ENCODE data around the gene FBXW11.
"Not testable (repeated sequence)": the region's sequence is repeated elsewhere in the genome, so short reads cannot be mapped to it uniquely, and the experiment has no call there.

Gene FBXW11

DNA sequence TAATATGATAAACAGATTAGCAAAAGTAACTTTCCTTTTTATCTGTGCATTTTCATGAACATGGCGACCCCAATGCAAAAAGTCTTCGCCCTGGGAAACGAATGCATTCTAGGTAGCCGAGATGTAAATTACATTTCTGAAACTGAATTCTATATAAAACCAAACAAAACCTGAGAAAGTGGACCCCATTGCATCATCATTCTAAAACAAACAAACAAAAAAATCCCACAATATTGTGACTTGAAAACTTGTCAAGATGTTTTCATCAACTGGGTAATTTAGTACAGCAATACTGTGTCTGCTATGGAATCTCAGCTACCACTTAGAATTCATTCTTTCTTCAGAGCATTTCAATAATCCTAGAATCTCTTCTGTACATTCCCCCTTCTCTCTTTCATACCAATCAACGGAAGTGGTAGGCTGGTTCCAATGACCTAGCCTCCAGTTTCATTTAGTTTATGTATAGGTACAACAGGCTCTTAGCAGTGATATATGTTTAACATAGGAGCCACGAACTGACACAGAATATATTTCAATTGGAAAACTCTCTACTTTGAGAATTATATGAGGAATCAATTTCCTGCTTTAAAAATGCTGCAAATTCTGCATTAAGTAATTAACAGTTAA lies 85.6 kb downstream of the FBXW11 start:
- Mint-ChIP-seq H3K9me3 (no peaks in the 10 kb centered on the region), H3K27ac (no peak overlapping the region), H3K4me1 (ENCODE audit: low read depth) (peaks cover 30% of the 10 kb centered on the region), H3K36me3 (ENCODE audit: low read depth) (no peaks in the 10 kb centered on the region), H3K27me3 (no peaks in the 10 kb centered on the region), H3K4me3 (no peak overlapping the region)
- intact Hi-C loops (cut with micrococcal nuclease): no loop called here

DNA sequence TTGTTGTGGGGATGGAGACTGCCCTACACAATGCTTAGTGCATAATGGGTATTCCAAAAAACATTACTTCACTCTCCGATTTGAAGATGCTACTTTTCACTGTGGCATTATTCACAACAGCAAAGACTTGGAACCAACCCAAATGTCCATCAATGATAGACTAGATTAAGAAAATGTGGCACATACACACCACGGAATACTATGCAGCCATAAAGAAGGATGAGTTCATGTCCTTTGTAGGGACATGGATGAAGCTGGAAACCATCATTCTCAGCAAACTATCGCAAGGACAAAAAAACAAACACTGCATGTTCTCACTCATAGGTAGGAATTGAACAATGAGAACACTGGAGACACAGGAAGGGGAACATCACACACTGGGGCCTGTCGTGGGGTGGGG lies 90.7 kb downstream of the FBXW11 start:
- not testable (repeated sequence) for H3K27ac Mint-ChIP-seq; H3K9me3 Mint-ChIP-seq; H3K27me3 Mint-ChIP-seq; H3K4me3 Mint-ChIP-seq; H3K36me3 Mint-ChIP-seq (ENCODE audit: low read depth)
- intact Hi-C loops (cut with micrococcal nuclease): loop anchor here (10.0 kb wide), 2 partner anchors 279 to 359 kb away; partner anchors contain the start of gene EFCAB9
- peaks cover 57% of the 10 kb centered on the region for H3K4me1 Mint-ChIP-seq (ENCODE audit: low read depth)

DNA sequence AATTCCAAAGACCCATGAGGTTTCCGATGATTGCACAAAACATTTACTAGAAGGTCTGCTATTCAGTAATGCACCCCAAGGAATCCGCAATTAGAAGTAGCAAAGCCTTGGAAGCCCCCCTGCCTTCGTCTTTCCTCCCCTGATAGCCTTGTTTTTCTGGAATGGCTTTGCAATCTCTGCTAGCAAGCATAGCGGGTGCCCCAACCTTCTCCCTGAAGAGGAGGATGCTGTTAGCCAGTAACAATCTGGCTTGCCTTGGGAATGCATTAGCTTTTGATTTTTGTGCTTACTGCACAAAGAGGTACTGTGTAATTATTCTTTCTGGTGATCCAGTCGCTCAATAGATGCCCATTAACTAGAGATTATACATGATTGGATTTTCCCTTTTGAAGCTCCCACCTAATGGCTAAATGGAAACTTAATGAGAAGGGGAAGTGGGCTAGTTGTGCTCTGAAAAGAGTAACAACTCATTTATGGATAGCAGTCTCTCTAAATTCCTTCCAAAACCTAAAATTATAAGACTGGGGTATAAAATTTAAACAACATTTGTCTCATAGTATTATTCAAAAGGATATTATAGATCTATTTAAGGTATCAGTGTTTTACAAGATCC lies 91.6 kb downstream of the FBXW11 start:
- intact Hi-C loops (cut with micrococcal nuclease): loop anchor here (10.0 kb wide), 2 partner anchors 280 to 360 kb away; partner anchors contain the start of gene EFCAB9
- H3K27me3 Mint-ChIP-seq: no peaks in the 10 kb centered on the region

DNA sequence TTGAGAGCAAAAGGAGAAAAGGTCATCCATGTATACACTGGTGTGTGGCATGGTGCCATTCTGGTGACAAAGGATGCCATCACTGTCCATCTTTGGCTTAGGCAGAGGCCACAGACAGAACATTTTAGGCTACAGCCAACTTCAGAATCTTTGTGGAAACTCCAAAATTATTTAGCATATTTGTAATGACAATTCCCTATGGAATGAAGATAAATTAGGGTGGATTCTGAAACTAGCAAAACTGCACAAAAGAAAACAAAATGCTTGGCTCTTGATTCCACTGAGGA lies 92.5 kb downstream of the FBXW11 start:
- H3K9me3 Mint-ChIP-seq: no peaks in the 10 kb centered on the region
- H3K27me3 Mint-ChIP-seq: no peaks in the 10 kb centered on the region
- H3K4me1 Mint-ChIP-seq (ENCODE audit: low read depth): peaks cover 49% of the 10 kb centered on the region
- H3K36me3 Mint-ChIP-seq (ENCODE audit: low read depth): peaks cover 6% of the 10 kb centered on the region
- peak overlapping the region; percentile 31 for H3K27ac Mint-ChIP-seq
- intact Hi-C loops (cut with micrococcal nuclease): loop anchor here (10.0 kb wide), 2 partner anchors 281 to 361 kb away; partner anchors contain the start of gene EFCAB9
- no peak overlapping the region for H3K4me3 Mint-ChIP-seq

More for the DNA sequence above, 91.6 kb downstream of the FBXW11 start:
- Mint-ChIP-seq H3K9me3 (no peaks in the 10 kb centered on the region), H3K36me3 (ENCODE audit: low read depth) (peaks cover under 1% of the 10 kb centered on the region), H3K4me1 (ENCODE audit: low read depth) (peaks cover 54% of the 10 kb centered on the region), H3K27ac (no peak overlapping the region), H3K4me3 (no peak overlapping the region)

DNA sequence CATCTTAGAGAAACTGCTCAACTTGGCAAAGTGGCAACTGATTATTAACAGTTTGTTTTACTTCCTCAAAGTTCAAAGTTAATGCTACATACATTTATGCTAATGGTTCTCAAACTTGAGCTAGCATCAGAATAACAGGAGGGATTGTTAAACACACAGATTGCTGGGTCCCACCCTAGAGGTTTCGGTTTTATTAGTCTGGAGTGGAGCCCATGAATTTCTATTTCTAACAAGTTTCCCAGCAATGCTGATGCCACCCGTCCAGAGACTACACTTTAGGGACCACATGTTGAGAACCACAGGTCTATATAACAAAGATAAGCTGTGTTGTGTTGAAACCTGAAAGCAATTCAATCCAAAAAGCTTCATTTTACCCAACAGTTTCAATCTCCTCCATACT lies 95.3 kb downstream of the FBXW11 start:
- no peak overlapping the region for H3K27ac Mint-ChIP-seq
- H3K4me1 Mint-ChIP-seq (ENCODE audit: low read depth): peaks cover 40% of the 10 kb centered on the region
- H3K9me3 Mint-ChIP-seq: no peaks in the 10 kb centered on the region
- no peaks in the 10 kb centered on the region for H3K27me3 Mint-ChIP-seq
- H3K4me3 Mint-ChIP-seq: no peak overlapping the region
- peaks cover 6% of the 10 kb centered on the region for H3K36me3 Mint-ChIP-seq (ENCODE audit: low read depth)
- intact Hi-C loops (cut with micrococcal nuclease): loop anchor here (10.0 kb wide), 2 partner anchors 284 to 364 kb away; partner anchors contain the start of gene EFCAB9

DNA sequence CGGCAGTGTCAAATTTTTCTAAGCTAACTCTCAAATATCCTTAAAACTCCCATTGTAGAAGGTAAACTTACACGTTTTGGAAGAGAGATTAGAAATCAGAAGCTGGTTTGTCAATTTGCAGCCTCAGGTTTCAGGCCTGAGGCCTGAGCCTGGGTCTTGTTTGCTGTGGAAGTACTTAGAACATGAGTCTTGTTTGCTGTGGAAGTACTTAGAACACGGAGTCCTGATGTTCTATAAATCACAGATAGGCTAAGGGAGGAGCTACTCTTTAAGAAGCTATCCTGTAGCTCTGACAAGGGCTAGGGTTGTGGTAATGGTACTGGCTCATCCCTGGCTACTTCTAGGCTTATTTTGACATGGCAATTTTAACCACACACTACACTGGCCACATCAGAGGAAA lies 97.8 kb downstream of the FBXW11 start:
- Mint-ChIP-seq H3K4me1 (ENCODE audit: low read depth) (peaks cover 37% of the 10 kb centered on the region), H3K27me3 (no peaks in the 10 kb centered on the region)
- intact Hi-C loops (cut with micrococcal nuclease): loop anchor here (1.0 to 10.0 kb wide), 4 partner anchors 134 to 490 kb away; no protein-coding TSS in a partner anchor

DNA sequence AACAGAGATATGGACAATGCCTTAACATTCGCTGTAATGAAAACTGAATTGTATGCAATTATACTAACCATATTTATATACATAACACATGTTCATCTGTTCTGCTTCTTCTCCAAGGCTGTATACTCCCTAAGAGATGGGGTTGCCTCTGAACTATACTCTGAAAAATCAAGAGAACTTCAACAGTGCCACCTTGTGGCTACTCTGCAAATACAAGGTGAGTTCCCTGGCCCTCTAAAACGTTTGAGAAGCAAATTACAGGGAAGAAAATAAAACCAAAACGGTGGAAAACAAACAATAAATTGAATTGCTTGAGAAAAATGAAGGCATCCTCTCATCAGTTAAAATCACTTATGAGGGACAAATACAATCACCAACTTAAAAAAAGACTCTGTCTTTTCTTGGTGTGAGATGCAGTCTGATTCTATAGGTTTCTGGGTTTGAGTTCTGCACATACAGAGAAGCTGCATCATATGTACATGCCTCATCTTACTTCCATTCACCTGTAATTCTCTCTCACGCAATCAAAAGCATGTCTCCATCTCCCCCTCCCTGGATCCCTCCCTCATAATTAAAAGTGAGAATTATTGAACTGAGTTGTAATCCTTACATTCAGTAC lies 98.6 kb downstream of the FBXW11 start:
- Mint-ChIP-seq H3K9me3 (no peaks in the 10 kb centered on the region), H3K4me3 (no peak overlapping the region), H3K36me3 (ENCODE audit: low read depth) (peaks cover 14% of the 10 kb centered on the region), H3K27me3 (no peaks in the 10 kb centered on the region), H3K4me1 (ENCODE audit: low read depth) (peaks cover 30% of the 10 kb centered on the region), H3K27ac (no peak overlapping the region)
- intact Hi-C loops (cut with micrococcal nuclease): loop anchor here (1.0 to 10.0 kb wide), 5 partner anchors 133 to 490 kb away; no protein-coding TSS in a partner anchor

More for the DNA sequence above, 97.8 kb downstream of the FBXW11 start:
- Mint-ChIP-seq H3K4me3 (no peak overlapping the region), H3K36me3 (ENCODE audit: low read depth) (peaks cover 8% of the 10 kb centered on the region), H3K27ac (no peak overlapping the region), H3K9me3 (no peaks in the 10 kb centered on the region)

DNA sequence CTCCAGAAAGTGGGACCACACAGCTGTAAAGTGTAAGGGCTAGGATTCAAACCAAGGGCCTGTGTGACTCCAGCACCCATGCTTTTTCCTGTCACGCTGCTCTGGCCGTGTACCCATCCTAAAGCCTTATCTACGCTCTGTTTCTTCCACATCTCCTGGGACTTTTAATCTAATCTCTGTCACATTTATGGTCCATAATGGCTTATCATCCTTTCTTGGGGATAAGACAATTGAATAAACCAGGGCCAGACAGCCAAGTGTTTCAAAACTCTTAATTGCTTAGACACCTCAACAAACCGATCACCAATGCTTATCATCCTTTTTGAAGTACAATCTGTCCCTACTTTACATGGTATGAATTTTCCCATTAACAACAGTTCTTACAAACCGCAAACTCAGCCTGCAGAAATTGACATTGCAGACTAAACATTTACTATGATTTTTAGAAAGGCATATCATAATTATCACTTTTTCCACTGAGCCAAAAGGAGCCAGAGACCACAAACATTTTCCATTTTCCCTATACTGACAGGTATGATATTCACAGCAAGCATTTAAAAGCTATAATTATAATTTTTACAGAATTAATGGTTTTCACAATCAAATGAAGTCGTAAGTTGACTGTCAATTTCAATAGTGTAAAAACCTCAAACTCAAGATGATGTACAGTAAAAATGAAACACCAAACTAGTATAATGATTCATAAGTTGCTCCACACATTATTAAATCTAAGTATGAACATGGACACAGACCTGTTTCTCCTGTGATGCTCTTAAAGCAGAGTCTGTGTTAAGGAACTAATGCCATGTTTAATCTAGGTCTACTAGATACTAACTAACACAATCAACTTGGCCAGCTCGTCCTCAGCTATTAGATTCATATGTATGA lies 99.5 kb downstream of the FBXW11 start:
- intact Hi-C loops (cut with micrococcal nuclease): loop anchor here (1.0 to 10.0 kb wide), 3 partner anchors 132 to 423 kb away; no protein-coding TSS in a partner anchor
- H3K4me1 Mint-ChIP-seq (ENCODE audit: low read depth): peaks cover 29% of the 10 kb centered on the region
- H3K27me3 Mint-ChIP-seq: no peaks in the 10 kb centered on the region
- no peaks in the 10 kb centered on the region for H3K9me3 Mint-ChIP-seq
- peaks cover 14% of the 10 kb centered on the region for H3K36me3 Mint-ChIP-seq (ENCODE audit: low read depth)
- no peak overlapping the region for H3K4me3 Mint-ChIP-seq
- no peak overlapping the region for H3K27ac Mint-ChIP-seq

DNA sequence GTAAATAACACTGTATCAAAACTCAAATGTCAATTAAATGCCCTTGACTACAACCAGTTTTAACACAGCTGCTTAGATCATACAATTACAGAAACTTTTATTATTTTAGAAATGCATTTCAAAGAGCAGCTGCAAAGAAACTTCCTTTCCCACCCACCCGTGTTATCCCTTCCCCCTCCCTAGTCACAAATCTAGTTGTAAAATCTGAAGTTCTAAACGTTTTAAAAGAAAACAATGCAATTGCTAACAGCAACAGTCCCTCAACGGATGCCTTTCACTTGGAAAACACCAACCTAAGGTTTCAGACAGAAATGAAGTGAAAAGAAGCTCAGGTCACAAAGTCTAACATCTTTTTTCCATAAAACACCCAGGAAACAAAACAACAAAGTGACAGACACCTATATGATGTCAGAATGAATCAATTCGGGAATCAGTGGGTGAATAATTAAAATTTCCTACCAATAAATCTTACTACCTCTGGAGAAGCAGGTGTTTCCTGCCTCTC lies 100.3 kb downstream of the FBXW11 start:
- intact Hi-C loops (cut with micrococcal nuclease): loop anchor here (5.0 to 10.0 kb wide), 2 partner anchors 131 to 386 kb away; no protein-coding TSS in a partner anchor
- Mint-ChIP-seq H3K27me3 (no peaks in the 10 kb centered on the region), H3K27ac (no peak overlapping the region), H3K36me3 (ENCODE audit: low read depth) (peaks cover 14% of the 10 kb centered on the region), H3K9me3 (no peaks in the 10 kb centered on the region), H3K4me3 (no peak overlapping the region), H3K4me1 (ENCODE audit: low read depth) (peaks cover 23% of the 10 kb centered on the region)

DNA sequence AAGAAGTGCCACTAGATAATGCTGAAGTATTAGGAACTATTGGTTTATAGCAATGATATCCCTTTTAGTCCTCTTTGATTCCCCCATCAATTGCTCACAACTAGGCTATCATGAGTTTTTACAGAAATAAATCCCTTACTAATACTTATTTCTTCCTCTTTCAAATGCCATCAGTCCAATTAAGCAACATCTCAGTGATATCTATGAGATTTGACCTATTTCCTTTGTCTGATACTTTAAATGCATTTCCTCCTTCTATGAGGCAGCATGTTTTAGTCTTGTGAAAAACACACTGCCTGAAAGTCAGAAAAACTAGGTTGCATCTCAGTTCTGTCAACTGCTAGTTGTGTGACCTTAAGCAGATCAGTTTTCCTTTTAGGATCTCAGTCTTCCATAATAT lies 101.6 kb downstream of the FBXW11 start:
- intact Hi-C loops (cut with micrococcal nuclease): loop anchor here (5.0 to 10.0 kb wide), 2 partner anchors 130 to 387 kb away; no protein-coding TSS in a partner anchor
- no peaks in the 10 kb centered on the region for H3K9me3 Mint-ChIP-seq
- H3K4me1 Mint-ChIP-seq (ENCODE audit: low read depth): peaks cover 23% of the 10 kb centered on the region
- peaks cover 24% of the 10 kb centered on the region for H3K36me3 Mint-ChIP-seq (ENCODE audit: low read depth)
- H3K27ac Mint-ChIP-seq: no peak overlapping the region
- no peak overlapping the region for H3K4me3 Mint-ChIP-seq
- no peaks in the 10 kb centered on the region for H3K27me3 Mint-ChIP-seq

DNA sequence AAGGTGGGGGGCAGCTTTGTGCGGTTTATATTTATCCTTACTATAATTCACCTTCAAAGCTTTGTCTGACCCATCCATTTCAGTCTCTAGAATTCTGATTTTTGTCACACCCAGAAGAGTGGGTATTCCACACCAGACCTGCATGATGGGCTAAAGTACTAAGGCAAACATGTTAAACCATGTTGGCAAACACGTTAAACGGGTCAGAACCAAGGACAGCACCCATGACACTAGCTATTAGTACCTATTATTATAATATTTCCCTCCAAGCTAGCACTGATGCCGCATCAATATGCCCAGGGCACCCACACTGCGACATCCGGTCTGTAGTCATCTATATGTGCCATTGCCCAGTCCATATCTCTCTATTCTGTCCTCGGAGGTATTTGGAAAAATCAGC lies 104.7 kb downstream of the FBXW11 start:
- H3K36me3 Mint-ChIP-seq (ENCODE audit: low read depth): peaks cover 32% of the 10 kb centered on the region
- no peaks in the 10 kb centered on the region for H3K9me3 Mint-ChIP-seq
- intact Hi-C loops (cut with micrococcal nuclease): loop anchor here (10.0 kb wide), 1 partner anchor 127 kb away; no protein-coding TSS in a partner anchor
- no peak overlapping the region for H3K4me3 Mint-ChIP-seq
- peaks cover 21% of the 10 kb centered on the region for H3K4me1 Mint-ChIP-seq (ENCODE audit: low read depth)
- no peaks in the 10 kb centered on the region for H3K27me3 Mint-ChIP-seq
- no peak overlapping the region for H3K27ac Mint-ChIP-seq

DNA sequence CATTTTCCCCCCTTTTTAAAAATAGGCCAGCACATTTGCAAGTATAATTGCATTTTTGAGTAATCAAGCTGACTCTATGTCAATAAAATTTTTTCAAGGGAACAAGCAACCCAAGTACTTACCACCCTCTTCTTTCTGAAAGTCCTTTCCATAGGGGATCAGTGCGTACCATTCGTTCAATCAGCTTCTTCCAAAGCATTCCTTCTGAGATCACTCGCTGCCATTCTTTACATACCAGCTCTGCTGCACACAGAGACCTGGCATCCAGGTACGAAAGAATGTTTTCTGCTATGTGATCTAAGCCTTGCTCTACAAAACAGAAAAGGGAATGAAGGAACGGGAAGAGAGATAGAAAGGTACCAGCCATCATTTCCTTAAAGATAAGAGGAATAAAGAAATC lies 106.6 kb downstream of the FBXW11 start:
- Mint-ChIP-seq H3K4me1 (ENCODE audit: low read depth) (peaks cover 18% of the 10 kb centered on the region), H3K4me3 (no peak overlapping the region), H3K27me3 (no peaks in the 10 kb centered on the region), H3K27ac (no peak overlapping the region), H3K9me3 (no peaks in the 10 kb centered on the region), H3K36me3 (ENCODE audit: low read depth) (peaks cover 42% of the 10 kb centered on the region)
- intact Hi-C loops (cut with micrococcal nuclease): loop anchor here (10.0 kb wide), 1 partner anchor 125 kb away; no protein-coding TSS in a partner anchor

DNA sequence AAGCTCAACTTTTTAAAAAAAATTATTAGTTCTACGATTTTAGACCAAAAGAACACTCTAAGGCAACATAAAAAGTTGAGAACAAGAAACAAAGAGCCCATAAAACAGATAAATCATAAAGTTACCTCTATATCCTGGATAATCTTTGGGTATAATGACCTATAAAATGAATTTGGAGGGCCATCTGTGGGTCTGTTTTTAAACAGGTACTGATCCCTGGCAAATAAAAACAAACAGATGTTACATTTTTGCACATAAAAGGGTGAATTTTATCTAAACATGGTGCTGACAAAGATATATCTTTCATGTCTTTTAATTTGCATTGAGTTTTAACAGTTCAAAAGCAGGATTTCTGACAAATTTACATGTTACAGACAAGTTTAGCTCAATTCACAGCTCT lies 107.6 kb downstream of the FBXW11 start:
- Mint-ChIP-seq H3K27ac (no peak overlapping the region), H3K4me1 (ENCODE audit: low read depth) (peaks cover 15% of the 10 kb centered on the region), H3K4me3 (no peak overlapping the region)

More for the DNA sequence above, 107.6 kb downstream of the FBXW11 start:
- Mint-ChIP-seq H3K36me3 (ENCODE audit: low read depth) (peaks cover 49% of the 10 kb centered on the region), H3K27me3 (no peaks in the 10 kb centered on the region), H3K9me3 (no peaks in the 10 kb centered on the region)
- intact Hi-C loops (cut with micrococcal nuclease): no loop called here

Data from dendritic cell treated with granulocyte-macrophage colony-stimulating factor and Interleukin-4, amounts not matched to agents 40 ng/mL and 50 ng/mL, for 4 days (primary cell).